Keratinocyte (primary cell): ENCODE data around the gene ITSN1.

Source experiments
- EZH2 ChIP-seq: IDR thresholded peaks from one replicate; pipeline ENCODE4 v1.6.1; 2012; ENCODE audit warnings: inconsistent platforms, mild to moderate bottlenecking, low read length, moderate library complexity
- TF ChIP-seq, protein P1 (sequence below), 3 experiments: IDR thresholded peaks in 1 of 3; conservative IDR thresholded peaks in 1 of 3; optimal IDR thresholded peaks in 1 of 3; 2 replicates in 2 of 3; 3 replicates in 1 of 3; pipeline versions ENCODE3 to v1.5.1; 2011; ENCODE audit warnings: low read length in 3 of 3, mild to moderate bottlenecking in 3 of 3, moderate library complexity in 2 of 3, control low read depth in 1 of 3, inconsistent platforms in 1 of 3; ENCODE audit not compliant: insufficient read depth in 2 of 3; ENCODE audit errors: extremely low read depth in 1 of 3

DNA sequence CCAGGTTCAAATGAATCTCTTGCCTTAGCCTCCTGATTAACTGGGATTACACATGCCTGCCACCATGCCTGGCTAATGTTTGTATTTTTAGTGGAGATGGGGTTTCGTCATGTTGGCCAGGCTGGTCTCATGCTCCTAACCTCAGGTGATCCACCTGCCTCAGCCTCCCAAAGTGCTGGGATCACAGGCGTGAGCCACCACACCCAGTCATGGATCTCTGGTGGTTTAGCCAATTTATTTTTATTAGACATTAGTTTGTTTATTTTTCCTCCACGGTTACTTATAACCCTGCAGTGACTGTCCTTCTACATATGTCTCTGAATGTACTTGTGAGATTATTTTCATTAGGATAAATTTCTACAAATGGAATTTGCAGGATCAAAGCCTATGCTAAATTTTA lies 5.3 kb downstream of the ITSN1 start:
- TF ChIP-seq, protein P1, sequence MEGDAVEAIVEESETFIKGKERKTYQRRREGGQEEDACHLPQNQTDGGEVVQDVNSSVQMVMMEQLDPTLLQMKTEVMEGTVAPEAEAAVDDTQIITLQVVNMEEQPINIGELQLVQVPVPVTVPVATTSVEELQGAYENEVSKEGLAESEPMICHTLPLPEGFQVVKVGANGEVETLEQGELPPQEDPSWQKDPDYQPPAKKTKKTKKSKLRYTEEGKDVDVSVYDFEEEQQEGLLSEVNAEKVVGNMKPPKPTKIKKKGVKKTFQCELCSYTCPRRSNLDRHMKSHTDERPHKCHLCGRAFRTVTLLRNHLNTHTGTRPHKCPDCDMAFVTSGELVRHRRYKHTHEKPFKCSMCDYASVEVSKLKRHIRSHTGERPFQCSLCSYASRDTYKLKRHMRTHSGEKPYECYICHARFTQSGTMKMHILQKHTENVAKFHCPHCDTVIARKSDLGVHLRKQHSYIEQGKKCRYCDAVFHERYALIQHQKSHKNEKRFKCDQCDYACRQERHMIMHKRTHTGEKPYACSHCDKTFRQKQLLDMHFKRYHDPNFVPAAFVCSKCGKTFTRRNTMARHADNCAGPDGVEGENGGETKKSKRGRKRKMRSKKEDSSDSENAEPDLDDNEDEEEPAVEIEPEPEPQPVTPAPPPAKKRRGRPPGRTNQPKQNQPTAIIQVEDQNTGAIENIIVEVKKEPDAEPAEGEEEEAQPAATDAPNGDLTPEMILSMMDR (optimal IDR thresholded peaks at IDR 0.05 in 1 of 3, IDR thresholded peaks at IDR 0.05 in 1 of 3, conservative IDR thresholded peaks at IDR 0.05 in 1 of 3; ENCODE audit: extremely low read depth in 1 of 3, insufficient read depth in 2 of 3, low read length in 3 of 3), result no peak
- TF ChIP-seq EZH2, result no peak
